Hematopoietic multipotent progenitor cell treated with erythropoietin and hydrocortisone succinate and interleukin-3 and kit ligand, for 6 days (in vitro differentiated cells): ENCODE data around the gene FASN.

Experiments
- DNase-seq: peaks from one replicate; pipeline ENCODE4 v3.0.0-alpha.2; 2015

Gene FASN

DNA sequence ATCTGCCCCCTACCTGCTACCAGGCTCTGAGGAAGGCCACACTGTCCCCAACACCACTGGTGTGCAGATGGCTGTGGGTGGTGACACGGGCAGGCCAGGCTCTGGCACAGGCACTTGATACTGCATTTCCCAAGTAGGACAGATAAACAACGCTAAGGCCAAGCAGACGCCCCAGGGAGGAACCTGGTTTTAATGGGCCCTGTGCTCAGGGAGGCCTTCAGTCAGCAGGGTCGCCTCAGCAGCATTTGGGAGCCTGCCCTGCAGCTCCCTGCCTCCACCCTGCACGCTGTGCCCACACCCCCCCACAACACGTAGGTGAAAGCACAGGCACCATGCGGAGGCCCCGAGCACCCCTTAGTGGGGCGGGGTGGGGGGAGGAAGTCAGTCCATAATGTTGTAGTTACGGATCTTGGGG, 3.3 kb upstream of the FASN start:
- DNase-seq: peak; percentile 49

DNA sequence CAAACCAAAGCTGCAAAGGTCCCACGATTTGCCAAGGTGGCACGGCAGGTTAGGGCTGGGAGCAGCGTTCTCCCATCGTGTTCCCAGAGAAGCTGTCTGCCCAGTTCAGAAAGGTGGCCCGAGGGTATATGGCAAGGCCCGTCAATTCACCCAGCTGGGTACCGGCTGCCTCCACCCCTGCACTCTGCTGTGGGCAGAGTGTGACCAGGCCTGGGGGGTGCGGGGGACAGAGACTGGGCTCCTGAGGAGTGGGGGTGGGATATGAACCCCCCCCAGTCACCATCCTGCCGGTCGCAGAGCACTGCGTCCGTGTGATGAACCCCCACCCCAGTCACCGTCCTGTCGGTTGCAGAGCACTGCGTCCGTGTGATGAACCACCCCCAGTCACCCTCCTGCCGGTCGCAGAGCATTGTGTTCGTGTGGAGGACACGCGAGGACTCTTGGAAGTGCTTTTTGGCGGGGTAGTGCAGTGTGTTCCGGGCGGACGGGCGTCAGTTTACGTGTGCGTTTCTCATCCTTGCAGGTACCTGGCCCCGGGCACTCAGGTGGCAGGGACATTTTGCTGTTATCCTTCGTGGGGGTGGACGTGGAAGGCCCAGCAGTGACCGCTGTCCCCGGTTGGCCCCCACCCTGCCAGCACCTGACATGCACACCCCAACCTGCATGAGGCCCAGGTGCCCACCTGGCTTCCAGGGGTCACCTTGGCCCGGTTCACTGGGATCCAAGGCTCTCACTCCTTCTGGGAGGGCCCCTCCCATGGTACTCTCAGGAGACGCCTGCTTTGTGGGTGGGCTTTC, 2.7 kb upstream of the FASN start:
- no peak for DNase-seq

DNA sequence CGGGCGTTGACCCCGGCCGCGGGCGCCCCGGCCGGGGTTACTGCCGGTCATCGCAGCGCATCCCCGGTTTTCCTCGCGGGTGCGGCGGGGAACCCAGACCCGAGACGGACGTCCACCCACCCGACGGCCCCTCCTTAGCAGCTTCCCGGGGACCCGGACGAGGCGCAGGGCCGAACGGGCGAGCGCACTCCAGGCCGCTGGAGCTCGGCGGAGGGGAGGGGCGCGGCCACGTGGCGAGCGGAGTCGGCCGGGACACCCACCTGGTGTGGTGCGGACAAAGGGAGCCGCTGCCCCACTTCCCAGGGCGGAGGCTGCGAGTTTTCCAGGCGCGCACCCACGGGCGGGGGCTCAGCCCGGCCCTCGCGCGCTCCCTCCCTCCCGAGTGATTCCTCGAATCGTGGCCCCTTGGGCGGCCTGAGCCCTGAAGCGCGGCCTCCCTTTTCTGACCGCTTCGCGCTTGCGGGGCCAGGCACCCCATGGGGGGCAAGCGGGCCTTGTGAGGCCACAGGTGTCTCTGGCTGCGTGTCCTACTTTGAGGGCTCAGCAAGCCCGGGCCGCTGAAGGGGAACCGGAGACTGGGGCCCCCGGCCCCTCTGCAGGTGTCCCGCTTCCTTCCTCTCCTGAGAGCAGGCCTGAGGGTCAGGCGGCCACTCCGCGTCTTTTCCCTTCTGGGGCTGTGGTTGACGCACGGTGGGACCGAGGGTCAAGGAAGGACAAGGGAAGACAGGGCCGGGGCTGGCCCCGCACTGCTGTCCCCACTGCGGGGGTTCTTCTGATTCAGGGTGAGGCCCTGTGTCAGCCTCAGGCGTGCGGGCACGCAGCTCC, 1.1 kb upstream of the FASN start:
- DNase-seq: no peak

- DNase-seq: no peak
Measured at GRCh38 chr17:82097919-82098168, 192 bp downstream of the FASN start.

GRCh38 chr17:82097184-82097918, 685 bp downstream of the FASN start:
- DNase-seq: peak; percentile 68

DNA sequence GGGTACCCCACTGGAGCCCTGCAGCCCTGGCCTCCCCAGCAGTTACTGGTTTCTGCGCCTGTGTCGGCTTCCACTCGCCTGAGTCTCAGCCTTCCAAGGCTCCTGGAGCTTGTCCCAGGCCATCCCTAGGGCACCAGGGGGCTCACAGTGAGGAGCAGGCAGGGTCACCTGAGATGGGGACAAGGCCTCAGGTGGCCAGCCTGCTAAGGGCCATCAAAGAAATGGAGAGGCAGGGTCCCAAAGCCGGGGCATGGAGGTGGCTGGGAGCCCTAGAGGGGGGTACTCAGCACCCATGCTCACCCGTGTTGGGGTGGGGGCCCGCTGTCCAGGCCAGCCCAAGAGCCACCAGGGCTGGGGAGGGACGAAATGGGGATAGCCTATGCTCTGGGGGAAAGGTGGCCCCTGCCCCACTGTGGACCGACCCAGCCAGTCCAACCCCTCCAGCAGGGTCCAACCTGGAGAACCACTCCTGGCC, 1.3 kb downstream of the FASN start:
- no peak for DNase-seq

- DNase-seq: no peak
Measured at GRCh38 chr17:82095777-82096708, 2.0 kb downstream of the FASN start.

DNA sequence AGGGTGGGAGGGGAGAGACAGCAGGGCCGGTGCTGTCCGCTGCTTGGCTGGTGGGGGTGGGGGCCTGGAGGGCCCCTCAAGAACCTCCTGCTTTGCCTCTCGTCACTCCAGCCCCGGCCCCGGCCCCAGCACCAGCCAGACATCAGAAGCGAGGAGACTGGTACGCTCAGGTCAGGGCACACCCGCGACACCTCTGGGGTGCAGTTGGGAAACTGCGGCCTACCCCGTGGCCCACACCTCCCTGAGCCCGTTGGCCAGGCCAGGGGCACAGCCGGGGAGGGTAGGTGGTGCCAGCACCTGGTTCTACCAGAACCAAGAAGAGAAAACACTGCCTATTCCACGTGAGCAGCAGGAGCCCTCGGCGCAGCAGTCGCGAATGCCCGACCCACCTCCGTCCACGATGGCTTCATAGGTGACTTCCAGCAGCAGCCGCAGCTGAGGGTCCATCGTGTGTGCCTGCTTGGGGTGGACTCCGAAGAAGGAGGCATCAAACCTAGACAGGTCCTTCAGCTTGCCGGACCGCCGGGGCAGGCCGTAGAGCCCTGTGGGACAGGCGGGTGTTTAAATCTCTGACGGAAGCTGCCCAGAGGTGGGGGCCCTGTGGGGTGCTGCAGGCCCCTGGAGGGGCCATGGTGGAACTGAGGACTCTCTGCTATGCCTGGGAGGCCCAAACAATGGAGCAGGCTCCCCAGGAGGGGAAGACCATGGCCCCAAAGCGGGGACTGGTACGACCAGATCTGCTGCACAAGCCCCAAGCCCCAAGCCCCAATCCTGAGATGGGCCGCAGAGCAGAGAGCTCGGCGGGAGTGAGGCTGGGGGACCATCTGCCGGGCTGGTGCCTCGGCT, 2.9 kb downstream of the FASN start:
- no peak for DNase-seq

GRCh38 chr17:82092995-82093751, 4.9 kb downstream of the FASN start:
- no peak for DNase-seq

GRCh38 chr17:82092628-82092994, 5.4 kb downstream of the FASN start:
- no peak for DNase-seq

- DNase-seq: no peak
Measured at GRCh38 chr17:82092094-82092586, 5.9 kb downstream of the FASN start.

DNA sequence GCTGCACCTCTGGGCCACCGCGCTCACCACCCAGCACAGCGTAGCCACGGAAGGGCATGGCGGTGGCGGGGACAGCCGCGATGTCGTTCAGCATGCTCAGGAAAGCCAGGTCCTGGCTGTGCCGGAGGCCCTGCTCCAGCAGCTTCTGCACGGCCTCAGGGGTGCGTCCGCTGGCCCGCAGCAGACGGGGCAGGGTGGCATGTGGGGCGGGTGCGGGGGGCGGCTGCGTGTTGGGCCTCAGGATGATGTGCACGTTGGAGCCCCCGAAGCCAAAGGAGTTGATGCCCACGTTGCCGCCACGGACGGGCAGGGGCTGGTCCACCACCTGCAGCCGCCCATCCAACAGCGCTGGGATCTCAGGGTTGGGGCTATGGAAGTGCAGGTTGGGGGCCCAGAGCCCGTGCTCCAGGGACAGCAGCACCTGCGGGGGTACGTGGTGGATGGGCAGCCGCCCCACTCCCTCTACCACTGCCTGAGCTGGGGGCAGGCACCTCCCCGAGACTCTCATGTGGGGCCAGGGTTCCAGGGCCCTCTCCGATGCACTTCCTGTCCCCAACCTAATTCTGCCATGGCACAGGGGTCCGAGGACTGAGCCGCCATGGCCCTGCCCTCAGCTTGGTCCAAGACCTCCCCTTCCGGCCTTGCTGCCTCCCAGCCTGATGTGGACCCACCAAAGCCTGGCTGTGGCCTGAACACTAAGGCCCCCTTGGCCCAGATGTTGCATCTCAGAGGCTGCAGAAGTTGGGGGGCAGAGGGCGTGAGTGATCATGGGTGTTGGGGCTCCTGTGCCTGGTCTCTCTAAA, 6.6 kb downstream of the FASN start:
- DNase-seq: no peak

DNA sequence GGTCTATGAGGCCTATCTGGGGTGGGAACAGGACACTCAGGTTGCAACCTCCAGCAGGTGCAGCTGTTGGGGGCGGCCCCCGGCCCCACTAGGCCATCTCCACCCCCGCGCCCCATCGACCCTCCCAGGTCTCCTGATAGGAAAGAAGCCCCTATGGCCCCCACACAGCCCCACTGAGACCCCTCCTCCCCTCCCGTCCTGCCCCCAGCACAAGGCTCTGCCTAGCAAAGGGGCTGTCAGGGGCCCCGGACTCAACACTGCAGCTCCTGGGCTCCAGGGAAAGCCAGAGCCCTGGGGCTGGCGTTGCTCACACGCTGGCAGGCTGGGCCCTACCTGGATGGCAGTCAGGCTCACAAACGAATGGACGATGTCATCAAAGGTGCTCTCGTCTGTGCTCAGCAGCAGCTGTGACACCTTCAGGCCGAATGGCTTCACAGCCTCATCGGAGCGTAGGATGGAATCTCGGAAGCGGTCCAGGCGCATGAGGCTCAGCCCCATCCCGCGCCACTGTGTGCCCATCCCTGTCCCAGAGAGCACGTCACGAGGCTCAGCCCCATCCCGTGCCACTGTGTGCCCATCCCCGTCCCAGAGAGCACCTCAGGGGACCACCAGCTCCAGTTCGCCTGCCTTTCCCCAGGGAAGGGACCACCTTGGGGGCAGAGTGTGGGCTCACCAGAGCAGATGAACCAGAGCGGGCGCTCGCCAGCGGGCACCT, 7.3 kb downstream of the FASN start:
- DNase-seq: no peak

GRCh38 chr17:82089723-82090548, 8.1 kb downstream of the FASN start:
- no peak for DNase-seq

DNA sequence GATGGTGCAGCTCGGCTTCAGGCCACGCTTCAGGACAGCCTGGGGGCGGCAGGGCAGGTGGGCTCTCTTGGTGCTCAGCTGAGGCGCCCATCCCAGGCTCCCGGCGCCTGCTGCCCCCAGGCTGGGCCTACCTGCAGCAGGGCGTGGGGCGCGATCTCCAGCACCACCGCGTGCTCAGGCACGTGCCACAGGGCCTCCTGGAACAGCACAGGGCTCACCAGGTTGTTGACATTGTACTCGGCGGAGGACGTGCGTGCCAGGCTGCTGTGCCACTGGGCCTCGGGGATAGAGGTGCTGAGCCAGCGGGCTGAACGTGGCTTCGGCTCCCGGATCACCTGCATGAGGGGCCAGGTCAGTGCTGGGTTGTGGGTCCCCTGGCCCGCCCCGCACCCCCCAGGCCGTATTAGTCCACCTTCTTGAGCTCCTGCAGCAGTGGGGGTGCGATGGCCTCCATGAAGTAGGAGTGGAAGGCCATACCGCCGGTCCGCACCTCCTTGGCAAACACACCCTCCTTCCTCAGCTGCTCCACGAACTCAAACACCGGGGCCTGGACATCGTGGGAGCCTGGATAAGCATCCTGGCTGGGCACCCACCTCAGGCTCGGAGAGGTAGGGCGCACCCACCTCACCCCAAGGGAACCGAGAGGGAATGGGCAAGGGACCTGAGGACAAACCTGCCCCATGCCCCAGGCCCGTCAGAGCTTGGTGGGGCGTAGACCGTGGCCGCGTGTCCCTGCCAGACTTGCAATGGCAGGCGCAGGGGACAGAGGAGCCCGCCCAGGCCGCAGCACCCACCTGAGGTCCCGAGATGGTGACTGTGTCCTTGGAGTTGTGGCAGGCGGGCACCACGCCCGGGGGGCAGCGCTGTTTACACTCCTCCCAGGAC, 9.0 kb downstream of the FASN start:
- no peak for DNase-seq

DNA sequence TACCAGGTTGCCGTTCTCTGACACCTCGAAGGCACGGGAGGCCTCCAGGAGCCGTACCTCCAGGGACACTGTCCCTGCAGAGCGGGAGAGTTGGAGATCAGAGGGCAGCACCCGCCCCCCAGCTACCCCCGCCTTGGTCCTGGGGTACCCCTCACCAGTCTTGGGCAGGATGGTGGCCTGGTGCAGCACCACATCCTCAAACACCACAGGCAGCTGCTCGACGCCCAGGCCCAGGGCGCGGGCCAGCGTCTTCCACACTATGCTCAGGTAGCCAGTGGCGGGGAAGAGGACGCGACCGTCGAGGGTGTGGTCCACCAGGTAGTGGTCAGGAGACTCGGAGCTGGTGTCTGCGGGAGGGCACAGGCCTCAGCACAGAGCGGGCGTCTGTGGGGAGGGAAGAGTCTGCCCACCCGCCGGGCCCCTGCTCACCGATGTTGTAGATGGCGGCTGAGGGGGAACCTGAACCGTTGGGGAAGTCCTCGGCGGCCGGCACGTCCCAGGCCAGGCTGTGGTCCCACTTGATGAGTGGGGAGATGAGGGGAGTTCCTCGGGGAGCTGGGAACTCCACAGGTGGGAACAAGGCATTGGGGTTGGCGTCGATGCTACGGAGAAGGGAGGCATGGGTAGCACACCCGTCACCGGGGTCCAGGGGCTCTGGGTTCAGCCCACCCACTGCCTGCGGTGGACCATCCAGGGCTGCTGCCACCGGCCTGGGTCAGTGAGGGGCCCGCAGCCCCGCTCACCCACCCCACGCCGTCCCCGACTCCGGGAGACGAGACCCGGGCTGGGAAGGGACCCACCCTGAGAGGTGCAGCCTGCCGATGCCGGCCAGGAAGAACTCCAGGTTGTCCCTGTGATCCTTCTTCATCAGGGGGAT, 9.8 kb downstream of the FASN start:
- DNase-seq: no peak
